GM08714 (cell line): Measurements from ENCODE around the gene PPP1R37.

Experiments
- H3K4me3 ChIP-seq: fragments of 200-500 bp; sonication (Bioruptor generic); 2 replicates; pipeline ENCODE4 v1.5.1; 2014; ENCODE audit warnings: mild to moderate bottlenecking, low read length, inconsistent platforms
- ZNF274 ChIP-seq: IDR thresholded peaks from 2 replicates; pipeline ENCODE4 v1.6.1; 2012; ENCODE audit warnings: mild to moderate bottlenecking, low read depth, low read length

The PPP1R37 gene

DNA sequence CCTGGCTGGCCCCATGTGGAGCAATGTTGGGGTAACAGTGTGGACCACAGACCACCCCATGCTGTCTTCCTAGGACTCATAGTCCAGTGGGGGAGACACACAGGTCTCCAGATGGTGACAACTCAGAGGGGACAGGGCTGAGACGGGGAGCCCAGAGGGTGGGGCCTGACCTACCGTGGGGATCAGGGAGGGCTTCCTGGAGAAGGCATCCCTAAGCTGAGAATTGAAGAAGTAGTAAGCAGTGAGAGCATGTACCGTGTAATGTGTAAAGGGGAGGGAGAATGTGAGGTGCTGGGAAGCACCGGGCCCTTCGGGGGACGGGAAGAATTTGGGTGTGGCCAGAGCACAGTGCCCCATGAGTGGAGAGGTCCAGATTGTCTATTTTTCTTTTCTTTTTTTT lies 31.0 kb downstream of the PPP1R37 start:
- no peak for TF ChIP-seq ZNF274
- no peak overlapping the region for H3K4me3 ChIP-seq

DNA sequence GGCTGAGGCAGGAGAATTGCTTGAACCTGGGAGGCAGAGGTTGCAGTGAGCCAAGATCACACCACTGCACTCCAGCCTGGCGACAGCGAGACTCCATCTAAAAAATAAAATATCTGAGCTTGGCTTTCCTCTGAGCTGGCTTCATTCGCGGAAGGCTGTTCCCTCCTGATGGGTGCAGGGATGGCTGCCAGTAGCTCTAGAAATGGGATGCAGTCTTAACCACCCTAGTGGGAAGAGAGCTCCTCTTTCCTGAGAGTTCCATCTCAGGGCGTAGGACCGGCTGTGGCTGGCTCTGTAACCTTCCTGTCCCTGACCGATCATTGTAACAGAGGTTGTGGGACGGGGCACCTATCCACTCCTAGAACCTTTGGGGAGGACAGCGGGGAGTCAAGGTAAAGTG lies 32.4 kb downstream of the PPP1R37 start:
- H3K4me3 ChIP-seq = no peak overlapping the region
- TF ChIP-seq ZNF274 = no peak

DNA sequence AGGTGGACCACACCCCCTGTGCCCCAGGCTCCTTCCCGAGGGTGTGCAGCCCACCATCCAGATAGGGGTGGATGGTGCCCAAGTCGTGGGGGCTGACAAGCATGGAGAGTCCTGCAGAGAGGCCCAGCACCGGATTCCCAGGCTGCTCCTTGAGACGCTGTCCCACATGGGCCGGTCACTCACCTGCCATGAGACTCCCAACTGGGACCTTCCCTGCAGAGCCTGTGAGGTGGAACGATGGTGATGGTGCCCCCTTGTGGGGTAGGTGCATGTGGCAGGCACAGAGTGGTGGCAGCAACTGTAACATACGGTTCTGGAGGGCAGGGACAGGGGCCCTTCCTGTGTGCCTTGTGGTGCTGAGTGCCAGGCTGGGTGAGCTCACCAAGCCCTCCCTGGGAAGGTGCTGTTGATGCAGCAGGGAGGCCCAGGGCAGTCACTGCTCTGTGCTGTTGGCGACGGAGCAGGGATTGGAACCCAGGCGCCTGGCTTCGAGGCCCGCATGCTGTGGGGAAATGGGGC lies 33.1 kb downstream of the PPP1R37 start:
- no peak overlapping the region for H3K4me3 ChIP-seq
- TF ChIP-seq ZNF274 = no peak

DNA sequence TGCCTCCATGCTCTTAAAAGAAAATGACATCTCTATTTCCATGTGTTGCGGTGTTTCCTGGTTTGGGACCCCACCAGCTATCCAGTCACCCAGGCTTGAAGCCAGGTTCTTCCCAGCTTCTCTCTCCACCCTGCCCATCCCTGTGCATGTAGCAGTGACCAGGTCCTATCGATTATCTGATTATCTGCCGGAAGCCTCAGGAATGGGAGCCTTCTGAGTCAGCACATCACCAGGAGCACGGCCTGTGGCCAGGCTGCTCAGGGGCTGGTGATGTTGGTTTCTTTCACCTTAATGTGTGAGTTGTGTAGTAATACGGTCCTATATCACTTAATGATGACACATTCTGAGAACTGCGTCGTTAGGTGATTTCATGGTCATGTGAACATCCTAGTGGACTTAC lies 33.7 kb downstream of the PPP1R37 start:
- no peak overlapping the region for H3K4me3 ChIP-seq
- TF ChIP-seq ZNF274 = no peak

DNA sequence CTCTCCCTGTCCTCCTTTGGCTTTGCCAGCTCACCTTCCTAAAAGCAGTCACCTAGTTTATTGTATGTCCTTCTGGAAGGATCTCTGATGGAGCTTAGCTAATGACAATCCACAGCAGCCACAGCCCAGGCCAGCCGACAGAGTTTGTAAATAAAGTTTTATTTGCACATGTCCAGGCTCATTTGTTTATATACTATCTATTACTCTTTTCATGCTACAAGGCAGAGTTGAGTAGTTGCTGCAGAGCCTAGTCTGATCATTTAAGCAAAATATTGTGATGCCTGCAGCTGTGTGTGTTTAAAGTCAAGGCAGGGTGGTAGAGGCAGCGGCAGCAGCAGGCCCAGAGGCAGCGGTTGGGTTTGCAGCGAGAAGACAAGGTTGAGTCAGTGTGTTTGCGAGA lies 35.2 kb downstream of the PPP1R37 start:
- no peak for TF ChIP-seq ZNF274
- H3K4me3 ChIP-seq = no peak overlapping the region

DNA sequence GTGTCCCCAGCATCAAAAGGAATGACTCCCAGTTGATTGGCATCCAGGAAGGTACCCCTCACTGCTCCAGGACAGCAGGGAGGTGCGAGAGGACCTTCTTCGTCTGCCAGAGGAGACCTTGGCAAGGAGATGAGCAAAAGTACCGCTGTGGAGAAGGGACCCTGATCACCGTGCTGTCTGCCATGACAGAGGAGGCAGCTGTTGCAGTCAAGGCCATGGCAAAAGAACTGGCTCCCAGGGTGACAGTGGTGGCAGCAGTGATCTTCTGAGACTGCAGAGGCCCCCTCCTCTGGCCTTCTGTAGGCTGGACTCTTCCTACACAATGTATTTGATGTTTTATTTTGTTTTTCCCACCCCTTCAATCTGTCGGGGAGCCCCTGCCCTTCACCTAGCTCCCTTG lies 35.8 kb downstream of the PPP1R37 start:
- TF ChIP-seq ZNF274 = no peak
- H3K4me3 ChIP-seq = no peak overlapping the region

DNA sequence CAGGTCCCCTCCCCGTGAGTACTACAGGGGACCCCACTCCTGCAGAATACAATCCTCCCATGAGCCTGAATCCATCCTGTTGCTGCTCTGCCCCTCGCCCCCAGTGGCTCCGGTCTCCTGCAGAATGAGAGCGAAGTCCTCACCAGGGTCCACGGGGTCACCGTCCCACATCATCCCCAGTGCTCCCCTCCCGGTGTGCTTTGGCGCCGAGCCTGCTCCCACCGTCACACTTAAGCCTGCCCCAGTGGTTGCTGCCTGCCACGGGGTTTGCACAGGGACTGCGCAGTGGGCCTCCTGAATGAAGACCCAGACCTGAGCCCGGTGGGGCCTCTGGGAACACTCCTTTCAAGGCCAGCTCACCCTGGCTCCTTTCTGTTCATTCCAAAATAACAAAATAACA lies 37.3 kb downstream of the PPP1R37 start:
- TF ChIP-seq ZNF274 = no peak
- H3K4me3 ChIP-seq = no peak overlapping the region

DNA sequence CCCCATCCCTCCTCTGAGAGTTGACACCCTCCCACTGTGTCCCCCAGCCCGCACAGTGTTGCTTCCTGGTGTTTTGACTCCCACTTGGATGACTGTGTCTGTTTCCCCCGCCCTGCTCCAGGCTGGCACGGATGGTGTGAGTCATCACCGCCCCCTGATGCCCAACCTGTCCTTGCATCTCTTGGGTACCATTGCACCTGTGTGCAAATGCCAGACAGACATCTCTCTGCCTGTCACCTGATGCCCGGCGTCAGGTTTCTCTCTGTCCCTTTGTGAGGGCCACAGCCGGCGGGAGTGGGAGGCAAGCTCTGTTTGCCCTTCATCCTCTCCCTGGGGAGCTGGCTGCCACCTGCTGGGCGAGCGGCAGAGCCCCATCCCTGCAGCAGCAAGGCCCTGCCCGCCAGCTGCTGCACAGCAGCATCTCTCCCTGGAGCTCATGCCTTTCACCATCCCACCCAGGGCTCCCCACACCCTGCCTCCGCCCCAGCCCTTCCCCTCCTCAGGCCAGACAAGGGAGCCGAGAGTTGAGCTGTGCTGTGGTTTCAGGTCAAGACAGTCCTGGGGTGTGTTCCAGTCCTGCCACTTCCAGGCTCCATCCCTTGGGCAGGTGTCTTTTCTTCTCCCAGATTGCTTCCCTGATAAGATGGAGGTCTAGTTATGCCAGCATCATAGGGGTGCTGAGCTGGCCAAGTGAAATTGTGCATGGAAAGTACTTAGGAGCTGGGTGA lies 38.1 kb downstream of the PPP1R37 start:
- H3K4me3 ChIP-seq = no peak overlapping the region
- TF ChIP-seq ZNF274 = no peak

DNA sequence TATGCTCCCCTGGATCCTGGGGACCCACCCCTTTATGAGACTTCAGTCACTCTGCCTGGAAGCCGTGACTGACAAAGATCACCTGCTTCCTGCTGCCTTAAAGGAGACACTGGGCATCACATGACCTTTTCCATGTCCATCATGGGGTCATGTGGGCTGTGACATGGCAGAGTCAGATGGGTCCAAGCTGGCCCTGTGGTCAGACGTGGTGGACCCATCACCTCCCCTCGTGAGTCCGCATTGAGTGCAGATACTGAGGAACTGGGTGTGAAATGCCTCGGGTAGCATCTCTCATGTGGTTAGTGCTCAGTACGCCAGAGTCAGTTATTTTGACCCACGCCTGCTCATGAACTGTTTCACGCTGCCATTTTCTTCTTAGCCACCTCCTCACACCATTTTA lies 40.7 kb downstream of the PPP1R37 start:
- H3K4me3 ChIP-seq = no peak overlapping the region
- no peak for TF ChIP-seq ZNF274

DNA sequence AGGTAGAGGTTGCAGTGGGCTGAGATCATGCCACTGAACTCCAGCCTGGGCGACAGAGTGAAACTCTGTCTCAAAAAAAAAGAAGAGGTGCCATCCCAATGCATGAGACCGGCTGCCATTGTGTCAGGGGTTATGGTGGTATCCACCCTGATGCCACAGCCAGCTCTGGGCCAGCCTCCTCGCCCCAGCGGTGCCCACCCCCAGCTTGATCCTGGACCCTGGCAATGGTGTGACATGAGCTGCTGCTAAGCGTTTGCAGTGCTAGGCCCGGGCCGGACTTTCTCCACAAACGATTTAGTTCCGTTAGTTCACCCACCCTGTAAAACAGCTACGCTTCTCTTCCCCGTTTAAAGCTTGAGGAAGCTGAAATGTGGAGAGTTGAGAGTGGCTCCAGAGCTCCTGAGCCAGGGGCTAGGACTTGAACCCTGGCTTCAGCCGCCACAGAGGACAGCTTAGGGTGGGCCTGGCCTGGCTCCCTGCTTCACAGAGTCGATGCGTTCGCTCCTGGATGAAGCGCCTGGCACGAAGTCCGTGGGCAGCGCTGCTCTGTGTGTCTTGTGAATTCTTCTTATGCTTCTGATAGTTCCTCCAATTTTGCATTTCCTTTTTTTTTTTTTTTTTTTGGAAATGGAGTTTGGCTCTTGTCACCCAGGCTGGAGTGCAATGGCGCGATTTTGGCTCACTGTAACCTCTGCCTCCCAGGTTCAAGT lies 42.4 kb downstream of the PPP1R37 start:
- no peak for TF ChIP-seq ZNF274
- H3K4me3 ChIP-seq = no peak overlapping the region

DNA sequence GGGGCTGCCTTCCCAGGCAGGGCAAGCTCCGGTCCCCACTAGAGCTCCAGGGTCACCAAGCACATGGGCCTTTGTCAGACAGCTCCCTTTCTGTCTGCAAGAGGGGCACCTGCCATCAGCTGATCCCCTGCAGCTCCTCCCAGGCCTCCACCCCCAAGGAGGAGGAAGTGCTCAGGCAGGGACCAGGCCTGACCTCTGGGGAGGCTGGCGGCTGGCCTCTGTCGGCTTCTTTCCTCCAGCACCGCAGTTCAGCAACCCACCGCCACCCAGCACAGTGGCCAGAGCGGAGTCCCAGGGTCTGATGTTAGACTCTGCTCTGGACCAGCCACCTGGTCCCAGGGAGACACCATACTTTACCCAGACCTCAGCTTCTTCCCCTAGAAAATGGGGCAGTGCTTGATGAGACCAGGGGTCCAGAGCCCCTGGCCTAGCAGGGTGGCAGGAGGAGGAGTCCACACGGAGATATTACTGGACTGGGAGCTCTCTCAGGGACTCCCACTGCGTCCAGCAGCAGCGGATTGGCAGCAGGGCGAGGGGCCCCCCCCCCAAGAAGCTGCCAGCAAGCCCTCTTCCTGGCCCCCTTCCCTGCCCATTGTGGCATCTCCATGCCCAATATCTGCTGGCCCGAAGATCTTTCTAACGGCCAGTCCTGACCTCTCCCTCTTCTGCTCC lies 43.7 kb downstream of the PPP1R37 start:
- H3K4me3 ChIP-seq = peak overlapping the region; percentile 29; the same call in 1 of the 2 replicates
- TF ChIP-seq ZNF274 = no peak

DNA sequence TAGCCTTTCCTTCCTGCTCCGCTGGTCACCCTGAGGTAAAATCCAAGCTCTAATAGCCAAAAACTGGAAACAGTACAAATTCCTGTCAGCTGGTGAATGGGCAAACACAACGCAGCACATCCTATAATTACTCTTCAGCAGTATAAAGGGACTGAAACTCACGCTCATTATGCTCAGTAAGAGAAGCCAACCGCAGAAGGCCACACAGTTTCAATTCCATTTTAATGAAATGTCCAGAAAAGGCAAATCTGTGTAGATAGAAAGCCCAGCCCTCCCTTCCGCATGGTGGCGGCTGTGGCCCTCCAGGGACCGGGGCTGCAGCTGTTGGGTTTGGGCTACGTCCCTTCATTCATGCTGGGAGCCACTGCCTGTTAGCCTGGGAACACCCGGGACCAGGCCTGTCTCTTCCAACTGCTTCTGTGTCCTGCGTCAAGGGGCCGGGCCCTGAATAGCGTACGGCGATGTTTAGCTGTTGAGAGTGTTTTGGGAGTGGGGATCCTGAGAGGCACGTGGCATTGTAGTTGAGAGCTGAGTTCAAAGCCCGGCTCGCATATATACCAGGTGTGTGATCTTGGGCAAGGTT lies 44.3 kb downstream of the PPP1R37 start:
- no peak for TF ChIP-seq ZNF274
- peak overlapping the region; percentile 29; the same call in 1 of the 2 replicates for H3K4me3 ChIP-seq

DNA sequence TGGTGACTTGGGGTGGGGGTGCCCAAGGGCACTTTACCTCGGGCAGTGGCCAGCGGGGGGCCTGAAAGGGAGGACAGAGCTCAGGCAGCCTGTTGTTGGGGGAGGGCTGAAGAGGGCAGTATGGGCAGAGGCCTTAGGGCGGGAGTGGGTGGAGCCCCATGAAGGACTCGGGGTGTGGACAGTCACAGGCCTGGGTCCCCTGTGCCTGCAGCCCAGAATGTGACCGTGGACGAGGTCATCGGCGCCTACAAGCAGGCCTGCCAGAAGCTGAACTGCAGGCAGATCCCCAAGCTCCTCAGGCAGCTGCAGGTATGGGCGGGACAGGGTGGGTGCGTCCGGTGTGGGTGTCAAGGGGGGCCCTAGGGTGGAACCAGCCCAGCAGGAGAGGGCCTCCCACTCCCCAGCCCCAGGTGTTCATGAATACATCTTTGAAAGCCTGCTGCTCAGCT lies 45.3 kb downstream of the PPP1R37 start:
- TF ChIP-seq ZNF274 = no peak
- no peak overlapping the region for H3K4me3 ChIP-seq
